K562 (cell line): ENCODE data around the gene TNFAIP3. TPM values are rescaled to one million over a fixed set of nuclear protein-coding genes. Genes with fewer than 3 reads are reported as not detected.

Experiments used
- BDP1 ChIP-seq: IDR thresholded peaks from 3 replicates; pipeline ENCODE4 v1.6.1; 2011; ENCODE audit not compliant: insufficient read length, insufficient read depth
- CBX1 ChIP-seq: sonication (generic); IDR thresholded peaks from 2 replicates; pipeline ENCODE4 v1.6.1; 2016; ENCODE audit warnings: antibody characterized with exemption, low read depth, mild to moderate bottlenecking
- CEBPG ChIP-seq, 3 experiments: fragments of 200-800 bp in 1 of 3; sonication (Bioruptor generic) in 1 of 3; sonication (generic) in 1 of 3; formaldehyde crosslinking in 1 of 3; IDR thresholded peaks in 2 of 3; conservative IDR thresholded peaks in 1 of 3; 2 replicates each; pipeline versions ENCODE4 v1.6.1 to v1.8.0; 2016 to 2022; ENCODE audit warnings: missing compliant biosample characterization in 2 of 3, missing genetic modification characterization in 2 of 3, mild to moderate bottlenecking in 1 of 3, missing genetic modification reagents in 1 of 3
- CSDE1 ChIP-seq, 2 experiments: fragments of 450-650 bp; IDR thresholded peaks; 2 replicates each; pipeline ENCODE4 v1.6.1; 2016; ENCODE audit warnings: mild to moderate bottlenecking in 1 of 2
- CTBP1 ChIP-seq: fragments of 450-650 bp; IDR thresholded peaks from 2 replicates; pipeline ENCODE4 v1.6.1; 2016; ENCODE audit warnings: borderline replicate concordance
- DACH1 ChIP-seq: fragments of 450-650 bp; IDR thresholded peaks from 2 replicates; pipeline ENCODE4 v1.6.1; 2018; ENCODE audit not compliant: partially characterized antibody
- EWSR1 ChIP-seq: fragments of 450-650 bp; IDR thresholded peaks from 2 replicates; pipeline ENCODE4 v1.6.1; 2018; ENCODE audit warnings: borderline replicate concordance, mild to moderate bottlenecking, low read depth, moderate library complexity; ENCODE audit not compliant: partially characterized antibody
- GATAD2A ChIP-seq: fragments of 450-650 bp; IDR thresholded peaks from 2 replicates; pipeline ENCODE4 v1.6.1; 2017
- HDAC1 ChIP-seq, 2 experiments: fragments of 450-650 bp; IDR thresholded peaks; 2 replicates each; pipeline ENCODE4 v1.6.1; 2016 to 2017; ENCODE audit warnings: inconsistent platforms in 1 of 2, mild to moderate bottlenecking in 1 of 2, moderate library complexity in 1 of 2
- HIVEP1 ChIP-seq: fragments of 250-450 bp; sonication (Bioruptor Pico); IDR thresholded peaks from 2 replicates; pipeline ENCODE4 v1.4.0; 2020; ENCODE audit warnings: mild to moderate bottlenecking
- NBN ChIP-seq: fragments of 450-650 bp; IDR thresholded peaks from 2 replicates; pipeline ENCODE4 v1.6.1; 2016; ENCODE audit warnings: low read depth, mild to moderate bottlenecking
- NFXL1 ChIP-seq: fragments of 450-650 bp; formaldehyde crosslinking; IDR thresholded peaks from 2 replicates; pipeline ENCODE4 v1.4.0; 2021; ENCODE audit warnings: mild to moderate bottlenecking
- TAF15 ChIP-seq: fragments of 200-400 bp; formaldehyde crosslinking; IDR thresholded peaks from 2 replicates; pipeline ENCODE4 v1.6.1; 2017; ENCODE audit warnings: mild to moderate bottlenecking, low read depth, low read length, moderate library complexity
- TCF7L2 ChIP-seq: fragments of 150-350 bp; IDR thresholded peaks from 2 replicates; pipeline ENCODE4 v1.6.1; 2016; ENCODE audit warnings: low read depth, mild to moderate bottlenecking, low read length, moderate library complexity
- ZFP30 ChIP-seq: fragments of 250-450 bp; sonication (Bioruptor Pico); IDR thresholded peaks from 2 replicates; pipeline ENCODE4 v1.8.0; 2022; ENCODE audit warnings: moderate library complexity, mild to moderate bottlenecking, inconsistent platforms, borderline replicate concordance
- ZNF395 ChIP-seq: fragments of 200-800 bp; sonication (Bioruptor generic); IDR thresholded peaks from 2 replicates; pipeline ENCODE4 v1.6.1; 2017; ENCODE audit warnings: missing genetic modification characterization, missing compliant biosample characterization
- ZNF766 ChIP-seq: fragments of 200-800 bp; sonication (Bioruptor generic); conservative IDR thresholded peaks from 2 replicates; pipeline ENCODE4 v1.6.1; 2016; ENCODE audit warnings: missing genetic modification characterization, missing compliant biosample characterization
- polyA plus RNA-seq, 8 experiments: library from polyadenylated mRNA; depleted of rRNA in 4 of 8; stranded (reverse) in 5 of 8; unstranded in 3 of 8; fragments of >200 nt; fragmentation: Nextera tagmentation in 2 of 8; fragmentation: Illumina TruSeq in 1 of 8; extraction: Ambion mirVana in 2 of 8; extraction: Trizol in 1 of 8; gene quantifications; 2 replicates each; pipeline versions ENCODE4 v1.2.1 to v1.2.3, GENCODE V29; 2011 to 2014; ENCODE audit warnings: inconsistent platforms in 1 of 8, missing spikeins in 1 of 8
- total RNA-seq, 7 experiments: library from RNA; depleted of rRNA in 6 of 7; stranded (reverse); fragments of >200 nt in 6 of 7; fragmentation: Illumina TruSeq in 2 of 7; extraction: Trizol in 2 of 7; gene quantifications; 2 replicates each; pipeline versions ENCODE4 v1.2.1 to v1.2.3, GENCODE V29; 2011 to 2021; ENCODE audit warnings: low replicate concordance in 1 of 7
- TF ChIP-seq, protein P1 (sequence below), 2 experiments: fragments of 450-650 bp in 1 of 2; sonication (generic) in 1 of 2; formaldehyde crosslinking in 1 of 2; IDR thresholded peaks in 1 of 2; conservative IDR thresholded peaks in 1 of 2; 2 replicates each; pipeline versions ENCODE4 v1.6.1 to v1.8.1; 2016 to 2023; ENCODE audit warnings: mild to moderate bottlenecking in 2 of 2, moderate library complexity in 2 of 2, inconsistent platforms in 1 of 2, missing genetic modification reagents in 1 of 2
- TF ChIP-seq, protein P2 (sequence below): fragments of 450-650 bp; formaldehyde crosslinking; IDR thresholded peaks from 2 replicates; pipeline ENCODE4 v1.4.0; 2020; ENCODE audit warnings: mild to moderate bottlenecking, moderate library complexity
- TF ChIP-seq, protein P3 (sequence below): sonication (generic); formaldehyde crosslinking; IDR thresholded peaks from 2 replicates; pipeline ENCODE4 v1.8.0; 2023; ENCODE audit warnings: mild to moderate bottlenecking, missing genetic modification reagents

TNFAIP3 gene
- total and polyA plus RNA-seq, 9 of the 15 experiments (the other 6 are each of a cell fraction or from before 2014, with no cell fraction given): 0.79 to 17.0 (median 6.4) TPM

DNA sequence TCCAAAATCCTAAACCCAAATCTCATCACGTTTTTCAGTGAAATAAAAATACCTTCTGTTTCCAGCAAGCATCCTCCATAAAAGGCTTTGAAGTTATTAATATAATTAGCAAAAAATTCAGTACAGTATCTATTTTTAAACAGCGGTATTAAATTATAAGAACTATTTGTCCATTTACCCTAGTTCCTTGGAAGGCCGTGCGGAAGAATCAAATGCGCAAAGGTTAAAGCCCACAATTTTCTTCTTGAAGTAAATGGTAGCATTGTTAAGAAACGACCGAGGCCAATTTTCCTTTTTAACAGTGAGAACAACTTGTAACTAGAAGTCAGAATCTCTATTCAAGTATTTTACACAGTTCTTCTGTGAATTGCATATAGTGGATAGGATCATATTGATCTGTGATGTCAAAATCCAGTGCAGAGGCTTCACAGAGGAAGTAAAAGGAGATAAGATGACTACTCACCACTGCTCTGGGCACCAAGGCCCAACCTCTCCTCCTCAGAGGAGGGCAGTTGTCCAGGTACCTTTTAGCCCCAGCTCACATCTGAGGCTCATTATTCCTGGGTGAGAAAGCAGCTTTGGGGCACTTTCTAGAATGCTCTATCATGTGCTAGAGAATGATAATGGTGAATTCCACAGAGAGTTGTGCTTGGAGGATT lies 36.3 kb downstream of the TNFAIP3 start (continued):
- TF ChIP-seq ZFP30 (CRISPR knock-in tag) (0 out of 2 replicates have a peak, but pooled peaks have one; percentile 69), CEBPG (CRISPR knock-in tag; IDR thresholded peaks at IDR 0.05) (no peak), CEBPG (tag; conservative IDR thresholded peaks at IDR 0.05 in 1 of 2, IDR thresholded peaks at IDR 0.05 in 1 of 2) (no peak), ZNF395 (CRISPR knock-in tag) (no peak), CSDE1 (IDR thresholded peaks at IDR 0.05) (no peak), NBN (no peak), TAF15 (no peak), BDP1 (no peak), CTBP1 (no peak), TCF7L2 (no peak), GATAD2A (0 out of 2 replicates have a peak, but pooled peaks have one; percentile 48), NFXL1 (CRISPR knock-in tag) (no peak), HDAC1 (IDR thresholded peaks at IDR 0.05) (no peak), DACH1 (no peak), HIVEP1 (CRISPR knock-in tag) (peak; percentile 81; the same call in 1 of the 2 replicates), CBX1 (no peak), ZNF766 (CRISPR knock-in tag) (no peak), EWSR1 (no peak)
- TF ChIP-seq, protein P1, sequence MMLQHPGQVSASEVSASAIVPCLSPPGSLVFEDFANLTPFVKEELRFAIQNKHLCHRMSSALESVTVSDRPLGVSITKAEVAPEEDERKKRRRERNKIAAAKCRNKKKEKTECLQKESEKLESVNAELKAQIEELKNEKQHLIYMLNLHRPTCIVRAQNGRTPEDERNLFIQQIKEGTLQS (IDR thresholded peaks at IDR 0.05): no peak
- TF ChIP-seq, protein P1 (CRISPR knock-in tag; conservative IDR thresholded peaks at IDR 0.05): no peak
- TF ChIP-seq, protein P2, sequence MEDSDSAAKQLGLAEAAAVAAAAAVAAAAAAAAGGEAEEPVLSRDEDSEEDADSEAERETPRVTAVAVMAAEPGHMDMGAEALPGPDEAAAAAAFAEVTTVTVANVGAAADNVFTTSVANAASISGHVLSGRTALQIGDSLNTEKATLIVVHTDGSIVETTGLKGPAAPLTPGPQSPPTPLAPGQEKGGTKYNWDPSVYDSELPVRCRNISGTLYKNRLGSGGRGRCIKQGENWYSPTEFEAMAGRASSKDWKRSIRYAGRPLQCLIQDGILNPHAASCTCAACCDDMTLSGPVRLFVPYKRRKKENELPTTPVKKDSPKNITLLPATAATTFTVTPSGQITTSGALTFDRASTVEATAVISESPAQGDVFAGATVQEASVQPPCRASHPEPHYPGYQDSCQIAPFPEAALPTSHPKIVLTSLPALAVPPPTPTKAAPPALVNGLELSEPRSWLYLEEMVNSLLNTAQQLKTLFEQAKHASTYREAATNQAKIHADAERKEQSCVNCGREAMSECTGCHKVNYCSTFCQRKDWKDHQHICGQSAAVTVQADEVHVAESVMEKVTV (CRISPR knock-in tag): 0 out of 2 replicates have a peak, but pooled peaks have one; percentile 25
- TF ChIP-seq, protein P3, sequence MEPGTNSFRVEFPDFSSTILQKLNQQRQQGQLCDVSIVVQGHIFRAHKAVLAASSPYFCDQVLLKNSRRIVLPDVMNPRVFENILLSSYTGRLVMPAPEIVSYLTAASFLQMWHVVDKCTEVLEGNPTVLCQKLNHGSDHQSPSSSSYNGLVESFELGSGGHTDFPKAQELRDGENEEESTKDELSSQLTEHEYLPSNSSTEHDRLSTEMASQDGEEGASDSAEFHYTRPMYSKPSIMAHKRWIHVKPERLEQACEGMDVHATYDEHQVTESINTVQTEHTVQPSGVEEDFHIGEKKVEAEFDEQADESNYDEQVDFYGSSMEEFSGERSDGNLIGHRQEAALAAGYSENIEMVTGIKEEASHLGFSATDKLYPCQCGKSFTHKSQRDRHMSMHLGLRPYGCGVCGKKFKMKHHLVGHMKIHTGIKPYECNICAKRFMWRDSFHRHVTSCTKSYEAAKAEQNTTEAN: no peak
